SH-SY5Y (cell line): ENCODE results near the gene ZNF44.

Experiments used
- GATA2 ChIP-seq: IDR thresholded peaks from 2 replicates; pipeline ENCODE4 v1.6.1; 2011; ENCODE audit warnings: mild to moderate bottlenecking, low read depth, low read length
- GATA3 ChIP-seq: IDR thresholded peaks from 2 replicates; pipeline ENCODE4 v1.6.1; 2011; ENCODE audit warnings: low read depth, mild to moderate bottlenecking, low read length, moderate library complexity

DNA sequence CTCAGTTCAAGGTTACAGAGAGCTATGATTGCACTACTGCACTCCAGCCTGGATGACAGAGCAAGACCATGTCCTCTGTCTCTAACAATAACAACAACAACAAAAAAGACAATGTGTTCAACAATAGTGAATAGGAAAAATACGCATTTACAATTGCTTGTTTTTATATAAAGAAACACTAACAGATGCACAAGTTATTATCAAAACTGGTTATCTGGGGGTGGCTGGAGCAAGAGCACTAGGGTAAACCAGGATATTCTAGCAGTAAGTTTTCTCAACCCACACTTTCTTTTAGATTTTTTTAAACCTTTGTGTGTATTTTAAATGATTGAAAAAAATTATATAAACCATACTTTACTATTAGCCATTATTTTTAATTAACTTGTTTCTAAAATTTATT, 33.1 kb downstream of the ZNF44 start:
- TF ChIP-seq GATA2 (no peak), GATA3 (no peak)
